Neuronal stem cell (in vitro differentiated cells): ENCODE data around the gene DENND2C.

Source experiments
- DNase-seq: peaks from one replicate; pipeline ENCODE4 v3.0.0-alpha.2; 2013; ENCODE audit warnings: low spot score
- H2AFZ ChIP-seq: one replicate; pipeline ENCODE4 v1.6.1; 2013; ENCODE audit warnings: mild to moderate bottlenecking, low read length, inconsistent platforms
- H2AK5ac ChIP-seq: 2 replicates; pipeline ENCODE4 v1.6.1; 2013; ENCODE audit warnings: low read depth, mild to moderate bottlenecking, inconsistent platforms, low read length, moderate library complexity, mixed read lengths
- H2BK120ac ChIP-seq: 2 replicates; pipeline ENCODE4 v1.6.1; 2013; ENCODE audit warnings: low read depth, mild to moderate bottlenecking, inconsistent platforms, low read length, moderate library complexity, mixed read lengths
- H2BK12ac ChIP-seq: one replicate; pipeline ENCODE4 v1.6.1; 2013; ENCODE audit warnings: low read length, inconsistent platforms
- H2BK15ac ChIP-seq: 2 replicates; pipeline ENCODE4 v1.6.1; 2013; ENCODE audit warnings: mild to moderate bottlenecking, low read length, inconsistent platforms, mixed read lengths
- H2BK5ac ChIP-seq: one replicate; pipeline ENCODE4 v1.6.1; 2013; ENCODE audit warnings: inconsistent platforms, mild to moderate bottlenecking, low read length, moderate library complexity
- H3K14ac ChIP-seq: one replicate; pipeline ENCODE4 v1.6.1; 2013; ENCODE audit warnings: low read length, inconsistent platforms
- H3K18ac ChIP-seq: 2 replicates; pipeline ENCODE4 v1.6.1; 2013; ENCODE audit warnings: low read length, inconsistent platforms
- H3K23ac ChIP-seq: 2 replicates; pipeline ENCODE4 v1.6.1; 2013; ENCODE audit warnings: low read depth, mild to moderate bottlenecking, mixed read lengths, low read length, inconsistent platforms; ENCODE audit not compliant: poor library complexity
- H3K27ac ChIP-seq: replicated peaks from 3 replicates; pipeline ENCODE4 v1.5.1; 2013; ENCODE audit warnings: low read length, inconsistent platforms
- H3K27me3 ChIP-seq, 3 experiments: 2 replicates each; pipeline ENCODE4 v1.6.1; 2013; ENCODE audit warnings: low read length in 3 of 3, mild to moderate bottlenecking in 2 of 3, inconsistent platforms in 1 of 3, low read depth in 1 of 3, mixed read lengths in 1 of 3, moderate library complexity in 1 of 3; ENCODE audit not compliant: control insufficient read depth in 3 of 3, insufficient read depth in 3 of 3
- H3K36me3 ChIP-seq, 2 donors: replicated peaks in 1 of 2; 2 replicates each; pipeline ENCODE4 v1.6.1; 2013; ENCODE audit warnings: low read length in 2 of 2; ENCODE audit not compliant: control insufficient read depth in 2 of 2, insufficient read depth in 2 of 2
- H3K4ac ChIP-seq: 2 replicates; pipeline ENCODE4 v1.6.1; 2013; ENCODE audit warnings: inconsistent platforms, mild to moderate bottlenecking, low read length, moderate library complexity
- H3K4me1 ChIP-seq, 2 donors: 1 replicate in 1 of 2; 2 replicates in 1 of 2; pipeline ENCODE4 v1.6.1; 2013; ENCODE audit warnings: low read length in 2 of 2, low read depth in 1 of 2; ENCODE audit not compliant: control insufficient read depth in 2 of 2, insufficient read depth in 1 of 2
- H3K4me2 ChIP-seq: one replicate; pipeline ENCODE4 v1.6.1; 2013; ENCODE audit warnings: mild to moderate bottlenecking, low read length, inconsistent platforms; ENCODE audit not compliant: insufficient read depth, poor library complexity, severe bottlenecking
- H3K4me3 ChIP-seq, 2 donors: 2 replicates each; pipeline ENCODE4 v1.5.1; 2013; ENCODE audit warnings: low read length in 2 of 2, mild to moderate bottlenecking in 2 of 2, inconsistent platforms in 1 of 2, moderate library complexity in 1 of 2
- H3K79me1 ChIP-seq: one replicate; pipeline ENCODE4 v1.6.1; 2013; ENCODE audit warnings: low read depth, mild to moderate bottlenecking, inconsistent platforms, low read length, moderate library complexity
- H3K9ac ChIP-seq: one replicate; pipeline ENCODE4 v1.6.1; 2013; ENCODE audit warnings: mild to moderate bottlenecking, low read depth, low read length, inconsistent platforms; ENCODE audit not compliant: poor library complexity
- H3K9me3 ChIP-seq, 2 donors: replicated peaks in 1 of 2; 2 replicates each; pipeline versions ENCODE3 to v1.6.1; 2013; ENCODE audit warnings: low read length in 2 of 2, mild to moderate bottlenecking in 2 of 2, inconsistent platforms in 1 of 2, low read depth in 1 of 2, mixed read lengths in 1 of 2, moderate library complexity in 1 of 2; ENCODE audit not compliant: control insufficient read depth in 2 of 2, insufficient read depth in 1 of 2
- H4K8ac ChIP-seq: one replicate; pipeline ENCODE4 v1.6.1; 2013; ENCODE audit warnings: low read depth, mild to moderate bottlenecking, inconsistent platforms, low read length, moderate library complexity
- H4K91ac ChIP-seq: one replicate; pipeline ENCODE4 v1.6.1; 2013; ENCODE audit warnings: low read length, low read depth, mild to moderate bottlenecking, inconsistent platforms; ENCODE audit not compliant: poor library complexity
- WGBS, 2 donors: extraction: QIAGEN DNeasy Blood & Tissue Kit; methylation state at CpG; one replicate each; pipeline ENCODE4 v1.1.7; 2013; ENCODE audit warnings: missing lambda C conversion rate in 2 of 2, mixed read lengths in 1 of 2; ENCODE audit not compliant: insufficient read length in 2 of 2, insufficient replicate concordance in 1 of 2; ENCODE audit errors: extremely low coverage in 2 of 2; 5-methylcytosine and 5-hydroxymethylcytosine counted together

The DENND2C gene

GRCh38 chr1:114610546-114611245 is 59.2 kb downstream of the DENND2C start:
- H3K14ac ChIP-seq = no peak overlapping the region
- no peaks in the 10 kb centered on the region for H3K36me3 ChIP-seq

GRCh38 chr1:114609826-114610225 is 60.0 kb downstream of the DENND2C start:
- no peak for DNase-seq
- H3K27me3 ChIP-seq = peaks cover 0 to 11% (median 0%) of the 10 kb centered on the region in 3 experiments
- H2BK5ac ChIP-seq = no peak overlapping the region

More at GRCh38 chr1:114610546-114611245, 59.2 kb downstream of the DENND2C start:
- H4K8ac ChIP-seq = no peak overlapping the region
- no peaks in the 10 kb centered on the region for H3K9me3 ChIP-seq
- no peak overlapping the region for H3K23ac ChIP-seq
- H2BK120ac ChIP-seq = no peak overlapping the region
- no peak for DNase-seq
- H2AFZ ChIP-seq = no peak overlapping the region
- H3K4me2 ChIP-seq = no peak overlapping the region
- no peak overlapping the region for H3K4me3 ChIP-seq
- no peak overlapping the region for H2AK5ac ChIP-seq
- no peak overlapping the region for H3K9ac ChIP-seq
- no peaks in the 10 kb centered on the region for H3K4me1 ChIP-seq
- no peak overlapping the region for H2BK15ac ChIP-seq
- no peak overlapping the region for H4K91ac ChIP-seq
- H2BK5ac ChIP-seq = no peak overlapping the region
- no peak overlapping the region for H3K4ac ChIP-seq
- H3K79me1 ChIP-seq = no peaks in the 10 kb centered on the region
- WGBS, 2 donors = no CpG with 5 or more reads among the region's 9 CpGs
- H3K27me3 ChIP-seq = peaks cover 0 to 11% (median 0%) of the 10 kb centered on the region in 3 experiments
- no peak overlapping the region for H3K27ac ChIP-seq
- no peak overlapping the region for H2BK12ac ChIP-seq
- H3K18ac ChIP-seq = no peak overlapping the region

GRCh38 chr1:114609026-114609425 is 60.8 kb downstream of the DENND2C start:
- Histone ChIP-seq H3K23ac (no peak overlapping the region), H3K9me3 (no peaks in the 10 kb centered on the region), H2BK12ac (no peak overlapping the region), H3K27me3 (peaks cover 0 to 16% (median 0%) of the 10 kb centered on the region in 3 experiments), H3K9ac (no peak overlapping the region), H3K18ac (no peak overlapping the region), H4K91ac (no peak overlapping the region), H3K4ac (no peak overlapping the region), H3K36me3 (no peaks in the 10 kb centered on the region), H3K79me1 (no peaks in the 10 kb centered on the region), H2BK15ac (no peak overlapping the region), H3K4me1 (no peaks in the 10 kb centered on the region), H3K14ac (no peak overlapping the region), H2AFZ (no peak overlapping the region), H2BK120ac (no peak overlapping the region), H2AK5ac (no peak overlapping the region), H4K8ac (no peak overlapping the region), H3K27ac (no peak overlapping the region), H3K4me2 (no peak overlapping the region), H2BK5ac (no peak overlapping the region), H3K4me3 (no peak overlapping the region)
- no CpG with 5 or more reads among the region's 3 CpGs for WGBS, 2 donors
- no peak for DNase-seq

More at GRCh38 chr1:114609826-114610225, 60.0 kb downstream of the DENND2C start:
- Histone ChIP-seq H3K9ac (no peak overlapping the region), H2AFZ (no peak overlapping the region), H3K9me3 (no peaks in the 10 kb centered on the region), H3K4ac (no peak overlapping the region), H2BK15ac (no peak overlapping the region), H3K14ac (no peak overlapping the region), H3K23ac (no peak overlapping the region), H4K91ac (no peak overlapping the region), H3K79me1 (no peaks in the 10 kb centered on the region), H4K8ac (no peak overlapping the region), H3K18ac (no peak overlapping the region), H3K4me1 (no peaks in the 10 kb centered on the region), H3K27ac (no peak overlapping the region), H3K4me2 (no peak overlapping the region), H3K4me3 (no peak overlapping the region), H2BK120ac (no peak overlapping the region), H2BK12ac (no peak overlapping the region), H2AK5ac (no peak overlapping the region), H3K36me3 (no peaks in the 10 kb centered on the region)
- WGBS, 2 donors = no CpG with 5 or more reads among the region's 2 CpGs

GRCh38 chr1:114607223-114607622 is 62.6 kb downstream of the DENND2C start:
- H3K27me3 ChIP-seq = peaks cover 0 to 16% (median 0%) of the 10 kb centered on the region in 3 experiments
- no peak overlapping the region for H2BK15ac ChIP-seq
- H3K9ac ChIP-seq = no peak overlapping the region
- no CpG with 5 or more reads among the region's 1 CpG for WGBS, 2 donors
- H3K23ac ChIP-seq = no peak overlapping the region
- H3K14ac ChIP-seq = no peak overlapping the region
- H2AK5ac ChIP-seq = no peak overlapping the region
- H2BK120ac ChIP-seq = no peak overlapping the region
- H3K4me3 ChIP-seq = no peak overlapping the region
- H3K27ac ChIP-seq = no peak overlapping the region
- no peak overlapping the region for H4K8ac ChIP-seq
- no peaks in the 10 kb centered on the region for H3K4me1 ChIP-seq
- H3K36me3 ChIP-seq = no peaks in the 10 kb centered on the region
- H2AFZ ChIP-seq = no peak overlapping the region
- H3K79me1 ChIP-seq = no peaks in the 10 kb centered on the region
- H3K9me3 ChIP-seq = no peaks in the 10 kb centered on the region
- no peak for DNase-seq
- H3K4me2 ChIP-seq = no peak overlapping the region
- H3K18ac ChIP-seq = no peak overlapping the region
- no peak overlapping the region for H2BK12ac ChIP-seq
- no peak overlapping the region for H2BK5ac ChIP-seq
- H3K4ac ChIP-seq = no peak overlapping the region
- no peak overlapping the region for H4K91ac ChIP-seq
